MM.1S (cell line): ENCODE results near the gene CRMP1.

Experiments
- CTCF ChIP-seq: fragments of 300-600 bp; sonication (generic); IDR thresholded peaks from 2 replicates; pipeline ENCODE4 v1.5.1; 2016; ENCODE audit warnings: antibody characterized with exemption, low read length, mixed read lengths
- EZH2 ChIP-seq: fragments of 300-600 bp; sonication (generic); optimal IDR thresholded peaks from 2 replicates; pipeline ENCODE3; 2017; ENCODE audit warnings: low read depth, mild to moderate bottlenecking, antibody characterized with exemption, low read length, mixed read lengths

GRCh38 chr4:5923376-5923775, 30.5 kb upstream of the CRMP1 start:
- TF ChIP-seq CTCF (no peak), EZH2 (no peak)
